GM21717 (cell line): ENCODE results near the gene KLHL25.
"Not testable (repeated sequence)": the region's sequence is repeated elsewhere in the genome, so short reads cannot be mapped to it uniquely, and the experiment has no call there.

Source experiments
- ATAC-seq: cut with Tn5 transposase; IDR thresholded peaks from one replicate; pipeline ENCODE4 v1.9.1; 2021; ENCODE audit warnings: mild to moderate bottlenecking, moderate library complexity; ENCODE audit not compliant: unreplicated experiment

KLHL25 gene

GRCh38 chr15:85794598-85795336 is at the start of gene KLHL25:
TSS of gene KLHL25 (minus strand) at chr15:85794925. CDS start at chr15:85769810, 25,115 bp downstream.
- peak; percentile 99 for ATAC-seq

- no peak for ATAC-seq
These were observed 46.1 kb upstream of the KLHL25 start for GRCh38 chr15:85840802-85841152.

- peak; percentile 94 for ATAC-seq
These were observed 45.5 kb upstream of the KLHL25 start for GRCh38 chr15:85840079-85840801.

- no peak for ATAC-seq
These were observed 44.9 kb upstream of the KLHL25 start for GRCh38 chr15:85839643-85840042.

GRCh38 chr15:85838655-85839054 is 43.9 kb upstream of the KLHL25 start:
- ATAC-seq = no peak

- ATAC-seq = no peak
These were observed 43.2 kb upstream of the KLHL25 start for GRCh38 chr15:85837881-85838280.

- no peak for ATAC-seq
These were observed 42.3 kb upstream of the KLHL25 start for GRCh38 chr15:85837011-85837433.

GRCh38 chr15:85834651-85835050 is 39.9 kb upstream of the KLHL25 start:
- ATAC-seq = no peak

- no peak for ATAC-seq
These were observed 37.7 kb upstream of the KLHL25 start for GRCh38 chr15:85832394-85832793.

GRCh38 chr15:85831415-85832113 is 36.8 kb upstream of the KLHL25 start:
- ATAC-seq = no peak

- not testable (repeated sequence) for ATAC-seq
These were observed 35.0 kb upstream of the KLHL25 start for GRCh38 chr15:85829754-85830153.

GRCh38 chr15:85828874-85829273 is 34.1 kb upstream of the KLHL25 start:
- no peak for ATAC-seq

- ATAC-seq = no peak
These were observed 33.4 kb upstream of the KLHL25 start for GRCh38 chr15:85828126-85828525.

GRCh38 chr15:85826756-85827515 is 32.2 kb upstream of the KLHL25 start:
- ATAC-seq = no peak

GRCh38 chr15:85825719-85826118 is 31.0 kb upstream of the KLHL25 start:
- ATAC-seq = no peak

- no peak for ATAC-seq
These were observed 30.4 kb upstream of the KLHL25 start for GRCh38 chr15:85825118-85825517.

GRCh38 chr15:85821545-85821944 is 26.8 kb upstream of the KLHL25 start:
- no peak for ATAC-seq

GRCh38 chr15:85819938-85820337 is 25.2 kb upstream of the KLHL25 start:
- no peak for ATAC-seq

GRCh38 chr15:85813234-85813633 is 18.5 kb upstream of the KLHL25 start:
- no peak for ATAC-seq

GRCh38 chr15:85810075-85810474 is 15.3 kb upstream of the KLHL25 start:
- ATAC-seq = no peak

GRCh38 chr15:85805420-85805819 is 10.7 kb upstream of the KLHL25 start:
- no peak for ATAC-seq
